ENCODE measurements around the gene NCCRP1.
A peak's percentile ranks its signal among the peaks of the same experiment; 100 is the strongest.
"Not testable (repeated sequence)": the region's sequence is repeated elsewhere in the genome, so short reads cannot be mapped to it uniquely, and the experiment has no call there.

Gene NCCRP1

GRCh38 chr19:39237200-39238184 lies 40.7 kb downstream of the NCCRP1 start:
- Histone ChIP-seq H3K36me3 (ENCODE audit: insufficient read depth, low read length) (no peaks in the 10 kb centered on the region), H3K9ac (ENCODE audit: low read depth, low read length) (no peak overlapping the region), H3K4me1 (ENCODE audit: insufficient read depth, low read length) (no peaks in the 10 kb centered on the region), H3K4me3 (ENCODE audit: low read length) (no peak overlapping the region), H3K27me3 (ENCODE audit: insufficient read depth, low read length) (peaks cover 24% of the 10 kb centered on the region), H3K9me3 (ENCODE audit: insufficient read depth, low read depth, low read length) (no peaks in the 10 kb centered on the region), H3K27ac (ENCODE audit: low read depth, low read length) (no peak overlapping the region)
- WGBS, result 56% methylated on average over 22 of the region's 22 CpGs

- Histone ChIP-seq H3K4me3 (ENCODE audit: low read length) (no peak overlapping the region), H3K27me3 (ENCODE audit: insufficient read depth, low read length) (peaks cover 24% of the 10 kb centered on the region), H3K27ac (ENCODE audit: low read depth, low read length) (no peak overlapping the region), H3K4me1 (ENCODE audit: insufficient read depth, low read length) (no peaks in the 10 kb centered on the region), H3K9ac (ENCODE audit: low read depth, low read length) (no peak overlapping the region), H3K36me3 (ENCODE audit: insufficient read depth, low read length) (no peaks in the 10 kb centered on the region), H3K9me3 (ENCODE audit: insufficient read depth, low read depth, low read length) (no peaks in the 10 kb centered on the region)
- 87% methylated on average over 5 of the region's 6 CpGs for WGBS
Measured at GRCh38 chr19:39238209-39238608, 41.4 kb downstream of the NCCRP1 start.

- H3K4me1 ChIP-seq (ENCODE audit: insufficient read depth, low read length), result no peaks in the 10 kb centered on the region
- H3K9ac ChIP-seq (ENCODE audit: low read depth, low read length), result no peak overlapping the region
- peaks cover 24% of the 10 kb centered on the region for H3K27me3 ChIP-seq (ENCODE audit: insufficient read depth, low read length)
- no peaks in the 10 kb centered on the region for H3K9me3 ChIP-seq (ENCODE audit: insufficient read depth, low read depth, low read length)
- no peak overlapping the region for H3K27ac ChIP-seq (ENCODE audit: low read depth, low read length)
- H3K36me3 ChIP-seq (ENCODE audit: insufficient read depth, low read length), result no peaks in the 10 kb centered on the region
- 84% methylated on average over 6 of the region's 6 CpGs for WGBS
- H3K4me3 ChIP-seq (ENCODE audit: low read length), result no peak overlapping the region
Measured at GRCh38 chr19:39238944-39239343, 42.2 kb downstream of the NCCRP1 start.

- H3K4me1 ChIP-seq (ENCODE audit: insufficient read depth, low read length), result no peaks in the 10 kb centered on the region
- WGBS, result 89% methylated on average over 7 of the region's 7 CpGs
- H3K27ac ChIP-seq (ENCODE audit: low read depth, low read length), result no peak overlapping the region
- H3K27me3 ChIP-seq (ENCODE audit: insufficient read depth, low read length), result peaks cover 24% of the 10 kb centered on the region
- no peaks in the 10 kb centered on the region for H3K9me3 ChIP-seq (ENCODE audit: insufficient read depth, low read depth, low read length)
- H3K4me3 ChIP-seq (ENCODE audit: low read length), result no peak overlapping the region
- no peak overlapping the region for H3K9ac ChIP-seq (ENCODE audit: low read depth, low read length)
- H3K36me3 ChIP-seq (ENCODE audit: insufficient read depth, low read length), result no peaks in the 10 kb centered on the region
Measured at GRCh38 chr19:39240421-39240820, 43.7 kb downstream of the NCCRP1 start.

GRCh38 chr19:39243741-39244140 lies 47.0 kb downstream of the NCCRP1 start:
- H3K4me1 ChIP-seq (ENCODE audit: insufficient read depth, low read length); H3K4me3 ChIP-seq (ENCODE audit: low read length); H3K9me3 ChIP-seq (ENCODE audit: insufficient read depth, low read depth, low read length); H3K9ac ChIP-seq (ENCODE audit: low read depth, low read length); H3K36me3 ChIP-seq (ENCODE audit: insufficient read depth, low read length); H3K27ac ChIP-seq (ENCODE audit: low read depth, low read length): not testable (repeated sequence)
- H3K27me3 ChIP-seq (ENCODE audit: insufficient read depth, low read length), result peaks cover 40% of the 10 kb centered on the region
- WGBS, result 90% methylated on average over 12 of the region's 13 CpGs

GRCh38 chr19:39244410-39245100 lies 47.8 kb downstream of the NCCRP1 start, which contains the start of gene IFNL3:
Gene IFNL3 (minus strand): TSS chr19:39245006. CDS start chr19:39244967, 39 bp downstream.
- 82% methylated on average over 9 of the region's 12 CpGs for WGBS
- H3K9me3 ChIP-seq (ENCODE audit: insufficient read depth, low read depth, low read length); H3K27ac ChIP-seq (ENCODE audit: low read depth, low read length); H3K4me3 ChIP-seq (ENCODE audit: low read length); H3K4me1 ChIP-seq (ENCODE audit: insufficient read depth, low read length); H3K36me3 ChIP-seq (ENCODE audit: insufficient read depth, low read length); H3K9ac ChIP-seq (ENCODE audit: low read depth, low read length): not testable (repeated sequence)
- peaks cover 42% of the 10 kb centered on the region for H3K27me3 ChIP-seq (ENCODE audit: insufficient read depth, low read length)

GRCh38 chr19:39245166-39245565 lies 48.4 kb downstream of the NCCRP1 start:
- H3K9me3 ChIP-seq (ENCODE audit: insufficient read depth, low read depth, low read length), result not testable (repeated sequence)
- no CpG with 5 or more reads among the region's 1 CpG for WGBS

GRCh38 chr19:39246951-39247669 lies 50.3 kb downstream of the NCCRP1 start:
- Histone ChIP-seq H3K4me1 (ENCODE audit: insufficient read depth, low read length) (no peaks in the 10 kb centered on the region; the same call in 1 of the 2 replicates), H3K9ac (ENCODE audit: low read depth, low read length) (no peak overlapping the region; the same call in 1 of the 2 replicates), H3K27me3 (ENCODE audit: insufficient read depth, low read length) (peaks cover 50% of the 10 kb centered on the region), H3K9me3 (ENCODE audit: insufficient read depth, low read depth, low read length) (no peaks in the 10 kb centered on the region), H3K36me3 (ENCODE audit: insufficient read depth, low read length) (no peaks in the 10 kb centered on the region), H3K4me3 (ENCODE audit: low read length) (peak overlapping the region; percentile 40), H3K27ac (ENCODE audit: low read depth, low read length) (no peak overlapping the region)
- WGBS, result 17% methylated on average over 42 of the region's 42 CpGs

More at GRCh38 chr19:39245166-39245565, 48.4 kb downstream of the NCCRP1 start:
- H3K9ac ChIP-seq (ENCODE audit: low read depth, low read length); H3K36me3 ChIP-seq (ENCODE audit: insufficient read depth, low read length); H3K27ac ChIP-seq (ENCODE audit: low read depth, low read length); H3K4me3 ChIP-seq (ENCODE audit: low read length); H3K4me1 ChIP-seq (ENCODE audit: insufficient read depth, low read length): not testable (repeated sequence)
- H3K27me3 ChIP-seq (ENCODE audit: insufficient read depth, low read length), result peaks cover 42% of the 10 kb centered on the region

GRCh38 chr19:39247701-39248664 lies 51.2 kb downstream of the NCCRP1 start:
- Histone ChIP-seq H3K9me3 (ENCODE audit: insufficient read depth, low read depth, low read length) (no peaks in the 10 kb centered on the region), H3K9ac (ENCODE audit: low read depth, low read length) (no peak overlapping the region; the same call in 1 of the 2 replicates), H3K27ac (ENCODE audit: low read depth, low read length) (no peak overlapping the region), H3K27me3 (ENCODE audit: insufficient read depth, low read length) (peaks cover 56% of the 10 kb centered on the region), H3K36me3 (ENCODE audit: insufficient read depth, low read length) (no peaks in the 10 kb centered on the region), H3K4me1 (ENCODE audit: insufficient read depth, low read length) (no peaks in the 10 kb centered on the region; the same call in 1 of the 2 replicates), H3K4me3 (ENCODE audit: low read length) (peak overlapping the region; percentile 40)
- WGBS, result 21% methylated on average over 92 of the region's 92 CpGs

- Histone ChIP-seq H3K36me3 (ENCODE audit: insufficient read depth, low read length) (no peaks in the 10 kb centered on the region), H3K27me3 (ENCODE audit: insufficient read depth, low read length) (peaks cover 56% of the 10 kb centered on the region), H3K4me3 (ENCODE audit: low read length) (peak within 1 kb of the TSS; percentile 40), H3K9me3 (ENCODE audit: insufficient read depth, low read depth, low read length) (no peaks in the 10 kb centered on the region), H3K27ac (ENCODE audit: low read depth, low read length) (no peak within 1 kb of the TSS), H3K9ac (ENCODE audit: low read depth, low read length) (no peak within 1 kb of the TSS; the same call in 1 of the 2 replicates), H3K4me1 (ENCODE audit: insufficient read depth, low read length) (no peaks in the 10 kb centered on the region; the same call in 1 of the 2 replicates)
- 70% methylated on average over 13 of the region's 13 CpGs for WGBS
Measured at GRCh38 chr19:39248806-39249205, 52.0 kb downstream of the NCCRP1 start, which contains the start of gene IFNL4. Gene IFNL4 (minus strand): TSS chr19:39248856.

Data from HUES64 (cell line).